ENCODE measurements around the gene AGMO.

AGMO gene

DNA sequence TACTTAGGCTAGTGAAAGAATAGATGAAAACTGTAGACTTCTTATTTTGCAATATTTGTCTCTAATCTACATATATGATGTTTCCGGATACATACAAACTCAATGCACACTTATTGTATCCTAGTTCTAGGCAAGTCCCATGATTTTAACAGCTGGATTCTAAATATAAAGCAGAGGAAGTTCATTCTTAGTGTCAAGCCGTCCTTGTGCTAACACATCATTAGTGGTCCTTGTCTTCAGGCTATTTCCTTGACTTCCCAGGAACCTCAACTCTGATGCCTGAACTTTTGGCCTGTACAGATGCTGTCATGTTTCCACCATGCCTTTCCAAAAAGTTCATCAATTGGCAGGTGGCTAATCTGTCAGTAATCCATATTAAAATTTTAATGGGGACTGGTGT, 357.4 kb downstream of the AGMO start:
- Mint-ChIP-seq H3K4me1 (no peaks in the 10 kb centered on the region), H3K9me3 (peaks cover 0 to 5% of the 10 kb centered on the region in 2 donors), H3K27ac (no peak overlapping the region), H3K27me3 (no peaks in the 10 kb centered on the region), H3K4me3 (no peak overlapping the region)
- no peak for ATAC-seq
- no peak for DNase-seq

DNA sequence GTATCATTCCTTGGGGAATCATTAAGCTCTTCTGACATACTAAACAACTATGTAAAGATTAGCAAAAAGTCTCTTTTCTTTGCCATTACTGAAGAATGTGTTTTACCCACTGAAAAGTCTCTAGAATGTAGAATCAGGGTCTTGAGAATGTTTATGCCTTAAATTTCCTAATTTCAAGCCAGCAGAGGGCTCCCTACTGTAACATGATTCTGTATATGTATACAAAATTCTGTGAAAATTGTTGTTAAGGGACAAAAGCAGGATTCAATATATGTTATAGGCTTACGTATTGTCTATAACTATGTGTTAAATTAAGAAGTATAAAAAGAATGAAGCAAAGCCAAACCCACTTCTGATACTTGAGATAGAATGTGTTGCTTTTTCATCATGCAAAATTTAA, 362.3 kb downstream of the AGMO start:
- DNase-seq (no peak), ATAC-seq (no peak)
- no peaks in the 10 kb centered on the region for H3K4me1 Mint-ChIP-seq
- H3K4me3 Mint-ChIP-seq = no peak overlapping the region
- H3K27me3 Mint-ChIP-seq = no peaks in the 10 kb centered on the region
- no peak overlapping the region for H3K27ac Mint-ChIP-seq
- H3K9me3 Mint-ChIP-seq = peaks cover 0 to 5% of the 10 kb centered on the region in 2 donors

DNA sequence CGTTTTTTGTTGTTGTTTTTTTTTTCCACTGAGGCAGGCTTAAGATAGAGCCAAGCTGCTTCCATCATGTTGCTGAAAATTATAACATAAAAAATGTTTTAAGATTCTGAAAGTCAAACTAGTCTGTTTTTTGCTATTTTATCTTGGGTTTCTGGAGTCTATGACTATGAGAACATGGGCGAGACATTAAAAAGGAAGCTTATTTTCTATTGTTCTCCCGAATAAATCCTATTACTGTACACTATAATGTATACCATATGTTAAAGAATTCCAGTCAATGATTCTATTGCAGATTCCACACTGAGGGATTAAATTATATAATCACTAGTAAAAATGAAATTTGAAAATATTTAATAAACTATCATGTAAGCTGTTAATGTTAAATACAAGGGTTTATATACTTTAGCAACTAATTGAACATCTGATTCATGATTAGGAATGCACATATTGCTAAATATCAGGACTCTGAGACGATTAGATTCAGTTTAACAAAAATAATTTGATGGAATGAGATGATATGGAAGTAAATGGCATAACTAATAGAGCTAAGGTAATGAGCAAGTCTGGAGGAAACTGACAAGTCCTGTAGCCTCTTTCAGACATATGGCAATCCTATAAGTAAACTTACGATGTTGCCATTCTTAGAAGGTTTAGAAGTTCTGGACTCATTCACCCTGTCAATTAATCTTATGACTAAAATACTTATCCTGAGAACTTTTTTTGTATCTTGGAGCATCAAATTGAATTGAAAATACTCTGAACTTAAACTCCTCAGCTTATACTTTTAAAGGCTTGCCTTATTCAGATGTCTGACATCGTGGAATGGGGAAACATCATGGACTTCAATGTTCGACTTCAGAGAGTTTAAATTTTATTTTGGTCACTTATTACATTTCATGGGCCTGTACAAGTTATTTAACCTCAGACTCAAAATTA, 364.5 kb downstream of the AGMO start:
- H3K27ac Mint-ChIP-seq = no peak overlapping the region
- no peaks in the 10 kb centered on the region for H3K4me1 Mint-ChIP-seq
- H3K9me3 Mint-ChIP-seq = peaks cover 0 to 5% of the 10 kb centered on the region in 2 donors
- no peak overlapping the region for H3K4me3 Mint-ChIP-seq
- H3K27me3 Mint-ChIP-seq = no peaks in the 10 kb centered on the region
- no peak for DNase-seq
- no peak for ATAC-seq

DNA sequence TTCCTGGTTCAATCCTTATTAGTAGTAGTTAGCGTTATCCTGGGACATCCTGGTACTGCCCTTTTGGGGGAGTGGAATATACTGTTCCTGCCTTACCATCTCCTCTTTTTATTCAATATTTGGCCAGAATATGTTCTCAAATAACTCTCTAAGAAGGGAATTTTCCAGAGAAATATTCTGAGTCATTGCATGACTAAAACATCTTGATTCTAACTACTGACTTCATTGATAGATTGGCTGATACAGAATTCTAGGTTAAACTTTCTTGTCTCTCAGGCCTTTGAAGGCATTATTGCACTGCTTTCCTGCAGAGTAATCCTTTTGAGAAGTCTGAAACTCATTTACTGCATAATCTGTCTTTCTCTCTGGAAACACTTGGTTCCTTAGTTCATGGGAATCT, 383.8 kb downstream of the AGMO start:
- ATAC-seq = no peak
- DNase-seq = no peak
- Mint-ChIP-seq H3K4me3 (no peak overlapping the region), H3K27ac (no peak overlapping the region), H3K4me1 (no peaks in the 10 kb centered on the region), H3K9me3 (peaks cover 7 to 13% of the 10 kb centered on the region in 2 donors), H3K27me3 (no peaks in the 10 kb centered on the region)

DNA sequence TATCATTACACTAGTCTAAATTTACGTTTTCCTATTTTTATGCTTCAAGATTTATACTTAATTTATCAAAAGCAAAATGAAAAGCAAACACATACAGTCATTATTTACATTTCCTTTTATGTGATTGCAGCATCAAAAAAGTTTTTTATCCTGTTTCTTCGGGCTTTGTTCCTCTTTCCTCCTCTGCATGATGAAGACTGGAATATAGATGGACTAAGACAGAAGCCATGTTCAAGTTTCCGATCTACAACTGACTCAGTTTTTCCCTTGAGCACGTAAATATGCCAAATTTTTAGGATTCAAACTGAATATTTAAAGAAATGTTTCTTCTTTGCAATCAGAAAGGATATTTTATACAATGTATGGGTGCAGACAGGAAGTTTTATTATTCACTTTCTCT, 385.7 kb downstream of the AGMO start:
- Mint-ChIP-seq H3K27ac (no peak overlapping the region), H3K27me3 (no peaks in the 10 kb centered on the region), H3K4me3 (no peak overlapping the region), H3K4me1 (no peaks in the 10 kb centered on the region), H3K9me3 (peaks cover 11 to 13% of the 10 kb centered on the region in 2 donors)
- ATAC-seq = no peak
- no peak for DNase-seq

DNA sequence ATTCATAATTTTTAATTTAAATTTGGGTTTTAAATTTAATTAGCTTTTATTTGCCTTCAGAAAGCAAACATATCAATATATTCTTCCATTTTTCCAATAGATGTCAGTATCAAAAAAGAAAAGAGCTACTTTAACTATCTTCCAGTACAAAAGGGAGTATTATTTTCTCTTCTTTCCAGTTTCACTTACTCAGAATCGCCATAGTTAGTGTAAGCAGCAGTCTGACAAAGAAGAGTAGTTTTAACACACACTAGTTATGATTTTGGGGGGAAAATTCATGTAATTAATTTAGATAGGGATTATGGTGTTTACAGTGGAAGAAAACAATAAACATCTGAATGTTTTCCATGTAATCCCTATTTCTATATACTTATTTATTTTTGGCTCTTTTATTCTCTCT, 386.7 kb downstream of the AGMO start:
- no peak overlapping the region for H3K27ac Mint-ChIP-seq
- H3K9me3 Mint-ChIP-seq = peaks cover 7 to 11% of the 10 kb centered on the region in 2 donors
- no peaks in the 10 kb centered on the region for H3K4me1 Mint-ChIP-seq
- no peaks in the 10 kb centered on the region for H3K27me3 Mint-ChIP-seq
- no peak for ATAC-seq
- H3K4me3 Mint-ChIP-seq = no peak overlapping the region
- no peak for DNase-seq

DNA sequence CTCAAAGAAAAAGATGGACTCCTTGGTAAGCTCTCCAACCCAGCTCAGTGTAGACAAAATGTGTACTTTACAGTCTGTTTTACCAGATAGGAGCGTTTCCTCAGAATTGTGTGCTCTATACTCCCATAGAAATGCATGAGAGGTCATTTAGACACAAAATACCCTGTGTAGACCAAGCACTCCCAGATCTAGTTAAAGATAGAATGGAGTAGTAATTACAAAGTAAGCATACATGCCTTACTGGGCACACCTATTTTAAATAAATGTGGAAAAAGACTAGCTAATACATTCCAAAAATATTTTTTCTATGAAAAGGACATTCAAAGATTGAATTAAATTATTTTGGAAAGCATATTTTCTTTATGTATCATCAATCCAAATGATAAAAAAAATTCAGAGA, 387.3 kb downstream of the AGMO start:
- H3K4me3 Mint-ChIP-seq = no peak overlapping the region

DNA sequence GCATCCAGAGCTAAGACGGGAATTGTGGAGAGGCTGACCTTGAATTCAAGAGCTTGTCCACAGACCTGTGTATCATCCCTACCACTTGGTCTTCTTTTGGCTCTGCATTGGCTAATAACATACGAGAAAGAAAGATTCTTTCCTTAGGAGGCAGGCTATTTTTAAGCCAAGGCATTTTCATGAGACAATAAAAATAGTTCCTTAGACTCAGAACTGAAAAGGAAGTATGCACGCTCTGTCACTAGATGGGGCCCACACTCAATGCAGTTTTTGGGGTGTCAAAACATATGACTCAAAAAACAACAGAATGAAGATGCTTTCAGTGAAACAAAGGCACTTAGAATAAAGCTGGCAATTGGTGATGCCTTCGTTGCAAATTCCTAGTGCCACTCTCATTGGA, 393.3 kb downstream of the AGMO start:
- ATAC-seq (no peak), DNase-seq (no peak)
- H3K4me1 Mint-ChIP-seq = no peaks in the 10 kb centered on the region
- no peak overlapping the region for H3K27ac Mint-ChIP-seq
- H3K9me3 Mint-ChIP-seq = peaks cover 17% of the 10 kb centered on the region in 2 donors
- no peaks in the 10 kb centered on the region for H3K27me3 Mint-ChIP-seq
- H3K4me3 Mint-ChIP-seq = no peak overlapping the region

More for the DNA sequence above, 387.3 kb downstream of the AGMO start:
- Mint-ChIP-seq H3K9me3 (peaks cover 7 to 11% of the 10 kb centered on the region in 2 donors), H3K27ac (no peak overlapping the region), H3K4me1 (no peaks in the 10 kb centered on the region), H3K27me3 (no peaks in the 10 kb centered on the region)
- no peak for ATAC-seq
- DNase-seq = no peak

DNA sequence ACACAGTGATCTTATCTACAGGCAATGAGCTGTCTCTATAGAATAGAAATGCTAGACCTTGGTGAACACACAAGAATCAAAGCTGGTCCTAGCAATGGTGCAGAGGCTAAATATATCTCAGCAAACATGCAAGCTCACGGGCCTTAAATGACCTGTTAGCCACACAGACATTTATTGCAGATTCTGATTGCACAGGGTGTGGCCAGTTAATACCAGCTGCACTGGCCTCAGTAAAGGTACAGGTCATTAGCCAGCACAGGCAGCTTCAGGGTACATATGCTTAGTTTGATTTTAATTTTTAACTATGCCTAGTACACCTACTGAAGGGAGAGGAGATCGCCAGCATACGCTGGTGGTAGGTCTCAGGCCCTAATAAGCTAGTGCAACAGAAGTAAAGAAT, 393.9 kb downstream of the AGMO start:
- Mint-ChIP-seq H3K4me1 (no peaks in the 10 kb centered on the region), H3K27me3 (no peaks in the 10 kb centered on the region), H3K9me3 (peaks cover 17% of the 10 kb centered on the region in 2 donors), H3K4me3 (no peak overlapping the region), H3K27ac (no peak overlapping the region)
- no peak for ATAC-seq
- DNase-seq = no peak

DNA sequence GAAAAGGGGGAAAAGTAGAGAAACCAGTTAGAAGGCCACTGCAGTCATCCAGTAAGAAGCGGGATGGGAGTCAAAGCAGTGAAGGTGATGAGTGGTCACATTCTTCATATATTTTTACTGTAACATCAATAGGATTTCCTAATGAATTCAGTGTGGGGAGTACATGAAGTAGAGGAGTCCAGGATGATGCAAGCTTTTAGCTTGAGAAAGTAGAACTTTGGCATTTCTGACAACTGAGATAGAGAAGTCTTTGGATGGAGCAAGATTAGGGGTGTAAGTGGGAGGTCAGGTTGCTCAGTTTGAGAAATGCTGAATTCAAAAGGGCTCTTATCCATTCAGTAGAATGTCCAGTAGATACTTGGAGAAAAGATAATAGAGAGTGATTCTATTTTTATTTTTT, 395.2 kb downstream of the AGMO start:
- Mint-ChIP-seq H3K4me3 (no peak overlapping the region), H3K9me3 (peaks cover 12 to 17% of the 10 kb centered on the region in 2 donors), H3K27ac (no peak overlapping the region), H3K4me1 (no peaks in the 10 kb centered on the region), H3K27me3 (no peaks in the 10 kb centered on the region)
- no peak for ATAC-seq
- no peak for DNase-seq

DNA sequence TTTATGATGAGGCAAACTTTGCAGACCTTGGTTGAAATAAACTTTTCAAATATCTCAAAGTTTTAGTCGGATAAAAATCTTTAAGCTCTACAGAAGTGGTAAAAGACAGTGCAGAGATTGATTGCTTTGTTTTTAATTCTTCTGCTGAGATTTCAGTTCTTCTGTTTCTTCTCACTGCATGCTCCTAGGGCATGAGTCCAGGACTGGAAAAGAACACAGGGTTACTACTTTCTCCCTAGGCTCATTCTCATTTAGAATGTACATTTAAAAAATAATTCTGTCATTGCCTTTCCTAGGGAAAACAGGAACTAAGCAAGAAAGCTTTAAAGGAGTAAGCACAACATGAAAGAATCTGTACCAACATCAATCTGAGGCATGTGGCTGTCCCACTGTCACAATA, 402.6 kb downstream of the AGMO start:
- H3K27ac Mint-ChIP-seq = no peak overlapping the region
- DNase-seq = no peak
- no peak overlapping the region for H3K4me3 Mint-ChIP-seq
- H3K27me3 Mint-ChIP-seq = no peaks in the 10 kb centered on the region
- ATAC-seq = no peak
- H3K4me1 Mint-ChIP-seq = no peaks in the 10 kb centered on the region
- H3K9me3 Mint-ChIP-seq = peaks cover 6 to 11% of the 10 kb centered on the region in 2 donors

DNA sequence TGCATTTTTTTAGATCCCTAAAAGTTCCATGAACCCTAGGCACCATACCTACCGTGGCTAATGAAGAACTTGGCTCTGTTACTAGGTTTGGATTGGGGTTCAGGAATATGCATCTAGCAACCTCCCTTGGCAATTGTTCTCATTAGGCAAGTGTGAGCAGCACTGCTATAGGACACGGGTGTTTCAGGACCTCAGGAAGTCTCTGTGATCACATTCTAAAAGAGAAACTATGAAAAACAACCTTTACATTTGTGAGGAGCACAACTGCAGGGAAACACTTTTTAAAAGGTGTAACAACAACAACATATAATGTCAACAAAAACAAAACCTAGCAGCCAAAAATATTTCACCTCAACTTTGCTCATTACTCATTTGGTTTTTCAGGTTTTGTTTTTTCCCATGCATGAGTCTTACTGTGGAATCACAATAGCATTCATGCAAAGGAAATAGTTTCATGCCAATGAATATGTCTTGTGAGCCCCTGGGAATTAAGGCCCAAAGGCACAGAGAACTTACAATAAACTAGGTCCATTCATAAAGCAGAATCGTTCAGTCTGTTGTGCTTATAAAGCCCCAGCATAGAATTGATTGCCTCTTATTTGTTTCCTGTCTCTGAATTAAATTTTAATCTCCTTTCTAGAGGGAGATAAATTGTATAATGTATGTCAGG, 403.5 kb downstream of the AGMO start:
- no peak for ATAC-seq
- Mint-ChIP-seq H3K27ac (no peak overlapping the region), H3K4me1 (no peaks in the 10 kb centered on the region), H3K9me3 (peaks cover 0 to 8% of the 10 kb centered on the region in 2 donors), H3K27me3 (no peaks in the 10 kb centered on the region), H3K4me3 (no peak overlapping the region)
- DNase-seq = no peak

Data from stimulated activated naive CD8-positive, alpha-beta T cell treated with anti-CD3 and anti-CD28 coated beads, Interleukin-15, amount 100 ng/mL, for 72 hours (primary cell).